ENCODE results near the gene EID2B. TPM values are rescaled to one million over a fixed set of nuclear protein-coding genes. Genes with fewer than 3 reads are reported as not detected.

EID2B gene
- polyA plus RNA-seq, 2 of the 4 experiments (the other 2 are of a cell fraction) = 9.3 to 10.9 TPM

- FAIRE-seq (no peak), DNase-seq (ENCODE audit: low read depth in 1 of 2, low spot score in 1 of 2) (no peak), ATAC-seq (no peak; a peak in 1 of 6 replicates)
- CTCF ChIA-PET = interaction anchor here (0.9 to 14.2 kb wide), 9 partner anchors 9 to 147 kb away, joined by 3 to 259 read pairs (median 12); partner anchors contain the start of genes DLL3, EID2, EID2B and SELENOV
- peaks cover 5% of the 10 kb centered on the region; the same call in 2 of the 3 replicates for H3K4me1 ChIP-seq
- 84% methylated on average over 8 of the region's 8 CpGs for WGBS (ENCODE audit: missing lambda C conversion rate)
- H3K4me3 ChIP-seq = no peak overlapping the region
- H3K9me3 ChIP-seq = no peaks in the 10 kb centered on the region
- no peak overlapping the region for H3K4me2 ChIP-seq
- TF ChIP-seq MYC (IDR thresholded peaks at IDR 0.05; ENCODE audit: borderline replicate concordance, low read length) = no peak
- no peak for TF ChIP-seq PBX3 (IDR thresholded peaks at IDR 0.05)
- no peak for TF ChIP-seq CBX2 (IDR thresholded peaks at IDR 0.05; ENCODE audit: borderline replicate concordance, low read depth)
- no peak for TF ChIP-seq USF2 (IDR thresholded peaks at IDR 0.05)
- TF ChIP-seq KDM1A (IDR thresholded peaks at IDR 0.05; ENCODE audit: low read depth) = no peak
- no peak for TF ChIP-seq TFCP2L1 (CRISPR knock-in tag; IDR thresholded peaks at IDR 0.05)
- no peak for TF ChIP-seq NR3C1 (IDR thresholded peaks at IDR 0.05)
- no peak for TF ChIP-seq HOXB13 (CRISPR knock-in tag; IDR thresholded peaks at IDR 0.05; ENCODE audit: low read depth)
- TF ChIP-seq EP300 (IDR thresholded peaks at IDR 0.05) = no peak
- no peak for TF ChIP-seq CTCF (IDR thresholded peaks at IDR 0.05)
- TF ChIP-seq KDM5A (IDR thresholded peaks at IDR 0.05) = no peak
- TF ChIP-seq SMC3 (IDR thresholded peaks at IDR 0.05) = no peak
- POLR2A ChIA-PET = interaction anchor here (1.5 kb wide), 1 partner anchor 89 kb away, joined by 5 read pairs; the partner anchor contains the start of gene RPS16
- no peak overlapping the region for H3K27ac ChIP-seq
These were observed 8.2 kb downstream of the EID2B start for GRCh38 chr19:39524495-39524894.

GRCh38 chr19:39520541-39521484, 11.8 kb downstream of the EID2B start:
- ATAC-seq (no peak), FAIRE-seq (peak; percentile 36), DNase-seq (ENCODE audit: low read depth in 1 of 2, low spot score in 1 of 2) (no peak)
- Histone ChIP-seq H3K27ac (no peak overlapping the region), H3K9me3 (no peaks in the 10 kb centered on the region), H3K4me2 (no peak overlapping the region), H3K4me1 (peaks cover 5% of the 10 kb centered on the region; the same call in 2 of the 3 replicates), H3K4me3 (no peak overlapping the region)
- WGBS (ENCODE audit: missing lambda C conversion rate) = 74% methylated on average over 8 of the region's 8 CpGs
- ChIA-PET CTCF (interaction anchor here (0.7 to 17.0 kb wide), 8 partner anchors 9 to 109 kb away, joined by 3 to 257 read pairs (median 8); partner anchors contain the start of genes EID2B and RPS16), POLR2A (interaction anchor here (0.6 to 1.1 kb wide), 3 partner anchors 8 to 40 kb away, joined by 3 to 8 read pairs (median 5); partner anchors contain the start of gene TIMM50)
- TF ChIP-seq USF2 (IDR thresholded peaks at IDR 0.05) (no peak), HEYL (CRISPR knock-in tag; IDR thresholded peaks at IDR 0.05) (no peak), SREBF2 (IDR thresholded peaks at IDR 0.05) (no peak)

- ATAC-seq = no peak; a peak in 1 of 6 replicates
- no peak overlapping the region for H3K27ac ChIP-seq
- H3K4me2 ChIP-seq = no peak overlapping the region
- H3K4me1 ChIP-seq = peaks cover 9% of the 10 kb centered on the region; the same call in 2 of the 3 replicates
- no peak for FAIRE-seq
- DNase-seq (ENCODE audit: low read depth in 1 of 2, low spot score in 1 of 2) = no peak
- no peak overlapping the region for H3K4me3 ChIP-seq
- ChIA-PET CTCF (interaction anchor here (0.7 to 17.0 kb wide), 13 partner anchors 10 to 155 kb away, joined by 3 to 257 read pairs (median 6); partner anchors contain the start of genes EID2 and EID2B), POLR2A (interaction anchor here (1.1 kb wide), 1 partner anchor 83 kb away, joined by 5 read pairs; the partner anchor contains the start of gene RPS16)
- no peak for TF ChIP-seq RFX5 (IDR thresholded peaks at IDR 0.05)
- TF ChIP-seq FOXS1 (CRISPR knock-in tag; IDR thresholded peaks at IDR 0.05) = no peak
- TF ChIP-seq RNF2 (IDR thresholded peaks at IDR 0.05; ENCODE audit: borderline replicate concordance, low read depth) = no peak
- no peak for TF ChIP-seq CBX8 (IDR thresholded peaks at IDR 0.05)
- TF ChIP-seq TFCP2L1 (CRISPR knock-in tag; IDR thresholded peaks at IDR 0.05) = no peak
- WGBS (ENCODE audit: missing lambda C conversion rate) = 56% methylated on average over 9 of the region's 9 CpGs
- no peaks in the 10 kb centered on the region for H3K9me3 ChIP-seq
These were observed 13.7 kb downstream of the EID2B start for GRCh38 chr19:39518975-39519374.
